A549 (cell line): Measurements from ENCODE around the gene SMPD1. TPM values are rescaled to one million over a fixed set of nuclear protein-coding genes. Genes with fewer than 3 reads are reported as not detected.

Experiments
- ATAC-seq, 2 experiments: fragments of 200-7000 bp in 1 of 2; fragments of >200 bp in 1 of 2; cut with Nextera tagmentation in 1 of 2; cut with Tn5 transposase in 1 of 2; 3 replicates each; pipeline versions ENCODE4 v1.8.0 to v1.9.1; 2018 to 2020; ENCODE audit warnings: mild to moderate bottlenecking in 1 of 2, moderate library complexity in 1 of 2
- CTCF ChIA-PET: fragments of 300-600 bp; sonication (Branson Sonifier 250); formaldehyde crosslinking; extraction: SDS; loops from one replicate; lab custom pipeline; 2021; ENCODE audit warnings: antibody characterized with exemption, inconsistent platforms; lab: Yijun Ruan, JAX
- POLR2A ChIA-PET: fragments of 350-600 bp; formaldehyde crosslinking; extraction: SDS; loops from one replicate; lab custom pipeline; 2021; ENCODE audit warnings: antibody characterized with exemption, inconsistent platforms; lab: Yijun Ruan, JAX
- DNase-seq, 2 experiments: peaks; one replicate each; pipeline versions ENCODE4 v3.0.0 to v3.0.0-alpha.2; 2011 to 2016; ENCODE audit warnings: low read depth in 1 of 2, low spot score in 1 of 2
- FAIRE-seq: peaks from 2 replicates; lab custom pipeline; 2011; peaks lifted over from hg19 to GRCh38; lab: Jason Lieb, UNC
- H3K27ac ChIP-seq, 2 experiments: fragments of >200 bp; sonication (Bioruptor Twin); formaldehyde crosslinking; 3 replicates each; pipeline ENCODE4 v1.5.1; 2016 to 2017
- H3K4me1 ChIP-seq: fragments of >200 bp; sonication (Bioruptor Twin); formaldehyde crosslinking; 3 replicates; pipeline ENCODE4 v1.6.1; 2016
- H3K4me2 ChIP-seq: fragments of >200 bp; sonication (Bioruptor Twin); formaldehyde crosslinking; 3 replicates; pipeline ENCODE4 v1.6.1; 2016
- H3K4me3 ChIP-seq: fragments of >200 bp; sonication (Bioruptor Twin); formaldehyde crosslinking; 3 replicates; pipeline ENCODE4 v1.5.1; 2016
- H3K9me3 ChIP-seq: fragments of >200 bp; sonication (Bioruptor Twin); formaldehyde crosslinking; 3 replicates; pipeline ENCODE4 v1.6.1; 2016
- BCL3 ChIP-seq: fragments of >200 bp; sonication (Bioruptor Twin); formaldehyde crosslinking; IDR thresholded peaks from 3 replicates; pipeline ENCODE4 v1.6.1; 2016
- CBX2 ChIP-seq: fragments of 200-600 bp; sonication (generic); IDR thresholded peaks from 2 replicates; pipeline ENCODE4 v1.6.1; 2016; ENCODE audit warnings: low read depth, mild to moderate bottlenecking, borderline replicate concordance
- CEBPB ChIP-seq, 2 experiments: fragments of >200 bp in 1 of 2; sonication (Bioruptor Twin) in 1 of 2; formaldehyde crosslinking in 1 of 2; IDR thresholded peaks; 2 replicates each; pipeline ENCODE4 v1.6.1; 2012 to 2016
- CHD2 ChIP-seq: fragments of 150-350 bp; IDR thresholded peaks from 2 replicates; pipeline ENCODE4 v1.6.1; 2014; ENCODE audit warnings: low read length; ENCODE audit not compliant: partially characterized antibody
- ELK1 ChIP-seq: fragments of 150-350 bp; IDR thresholded peaks from 2 replicates; pipeline ENCODE4 v1.6.1; 2014; ENCODE audit warnings: low read depth, mild to moderate bottlenecking, low read length
- EP300 ChIP-seq, 2 experiments: fragments of >200 bp; sonication (Bioruptor Twin); formaldehyde crosslinking; IDR thresholded peaks; 2 replicates in 1 of 2; 3 replicates in 1 of 2; pipeline ENCODE4 v1.6.1; 2016 to 2017
- FOXS1 ChIP-seq: fragments of 250-450 bp; sonication (Bioruptor Pico); IDR thresholded peaks from 2 replicates; pipeline ENCODE4 v1.5.0; 2020; ENCODE audit warnings: mild to moderate bottlenecking, moderate library complexity
- GATA3 ChIP-seq: IDR thresholded peaks from 2 replicates; pipeline ENCODE4 v1.6.1; 2012; ENCODE audit warnings: borderline replicate concordance
- HDAC2 ChIP-seq: fragments of 200-600 bp; sonication (generic); IDR thresholded peaks from 2 replicates; pipeline ENCODE4 v1.6.1; 2016
- HES2 ChIP-seq: fragments of >200 bp; sonication (Bioruptor Twin); formaldehyde crosslinking; IDR thresholded peaks from 2 replicates; pipeline ENCODE4 v1.6.1; 2016
- HMGXB4 ChIP-seq: fragments of 250-450 bp; sonication (Bioruptor Pico); IDR thresholded peaks from 2 replicates; pipeline ENCODE4 v1.5.0; 2021; ENCODE audit warnings: mild to moderate bottlenecking, moderate library complexity, borderline replicate concordance
- HOXB13 ChIP-seq: fragments of 250-450 bp; sonication (Bioruptor Pico); IDR thresholded peaks from 2 replicates; pipeline ENCODE4 v1.5.0; 2020; ENCODE audit warnings: low read depth, mild to moderate bottlenecking, moderate library complexity
- JUN ChIP-seq, 2 experiments: fragments of >200 bp; sonication (Bioruptor Twin); formaldehyde crosslinking; IDR thresholded peaks; 2 replicates in 1 of 2; 3 replicates in 1 of 2; pipeline ENCODE4 v1.6.1; 2016 to 2017
- JUNB ChIP-seq: fragments of >200 bp; sonication (Bioruptor Twin); formaldehyde crosslinking; IDR thresholded peaks from 2 replicates; pipeline ENCODE4 v1.6.1; 2016
- KDM1A ChIP-seq: fragments of 200-600 bp; sonication (generic); IDR thresholded peaks from 2 replicates; pipeline ENCODE4 v1.6.1; 2016; ENCODE audit warnings: low read depth, mild to moderate bottlenecking
- KDM5A ChIP-seq: fragments of 200-600 bp; sonication (generic); IDR thresholded peaks from 2 replicates; pipeline ENCODE4 v1.6.1; 2016; ENCODE audit warnings: antibody characterized with exemption, mild to moderate bottlenecking
- MAFK ChIP-seq: fragments of 450-650 bp; IDR thresholded peaks from 2 replicates; pipeline ENCODE4 v1.6.1; 2014; ENCODE audit not compliant: partially characterized antibody
- MAX ChIP-seq: IDR thresholded peaks from 2 replicates; pipeline ENCODE4 v1.6.1; 2012
- MAZ ChIP-seq: fragments of 150-350 bp; IDR thresholded peaks from 2 replicates; pipeline ENCODE4 v1.6.1; 2014; ENCODE audit warnings: antibody characterized with exemption, low read depth, low read length, borderline replicate concordance
- MYC ChIP-seq: IDR thresholded peaks from 2 replicates; pipeline ENCODE4 v1.6.1; 2012; ENCODE audit warnings: mild to moderate bottlenecking, inconsistent platforms, low read length, improper control_type of control experiment, borderline replicate concordance
- NFE2L2 ChIP-seq: fragments of 150-350 bp; conservative IDR thresholded peaks from 2 replicates; pipeline ENCODE4 v1.6.1; 2014; ENCODE audit warnings: low read length
- NR3C1 ChIP-seq: fragments of >200 bp; sonication (Bioruptor Twin); formaldehyde crosslinking; IDR thresholded peaks from 3 replicates; pipeline ENCODE4 v1.6.1; 2017
- PBX3 ChIP-seq: IDR thresholded peaks from 2 replicates; pipeline ENCODE4 v1.6.1; 2012
- RAD21 ChIP-seq, 2 experiments: fragments of >200 bp in 1 of 2; sonication (Bioruptor Twin) in 1 of 2; formaldehyde crosslinking in 1 of 2; IDR thresholded peaks in 1 of 2; conservative IDR thresholded peaks in 1 of 2; 2 replicates in 1 of 2; 3 replicates in 1 of 2; pipeline ENCODE4 v1.6.1; 2012 to 2018; ENCODE audit warnings: inconsistent platforms in 1 of 2
- RCOR1 ChIP-seq: fragments of 150-350 bp; IDR thresholded peaks from 2 replicates; pipeline ENCODE4 v1.6.1; 2014; ENCODE audit warnings: antibody characterized with exemption, low read length, low read depth
- SMC3 ChIP-seq: fragments of >200 bp; sonication (Bioruptor Twin); formaldehyde crosslinking; IDR thresholded peaks from 3 replicates; pipeline ENCODE4 v1.6.1; 2018; ENCODE audit warnings: inconsistent platforms
- SREBF2 ChIP-seq: fragments of 450-650 bp; IDR thresholded peaks from 2 replicates; pipeline ENCODE4 v1.6.1; 2014; ENCODE audit warnings: mild to moderate bottlenecking, moderate library complexity
- TFCP2L1 ChIP-seq: fragments of 250-450 bp; sonication (Bioruptor Pico); IDR thresholded peaks from 2 replicates; pipeline ENCODE4 v1.5.0; 2021; ENCODE audit warnings: mild to moderate bottlenecking
- USF2 ChIP-seq: fragments of 450-650 bp; IDR thresholded peaks from 2 replicates; pipeline ENCODE4 v1.6.1; 2014; ENCODE audit warnings: antibody characterized with exemption
- ZC3H11A ChIP-seq: fragments of 450-650 bp; IDR thresholded peaks from 2 replicates; pipeline ENCODE4 v1.6.1; 2014; ENCODE audit warnings: antibody characterized with exemption, mild to moderate bottlenecking
- ZNF302 ChIP-seq: fragments of 250-450 bp; sonication (Bioruptor Pico); IDR thresholded peaks from 2 replicates; pipeline ENCODE4 v1.9.0; 2021; ENCODE audit warnings: inconsistent platforms, mild to moderate bottlenecking, moderate library complexity
- WGBS: methylation state at CpG from one replicate; pipeline ENCODE4 v1.1.6; 2017; ENCODE audit errors: missing lambda C conversion rate; 5-methylcytosine and 5-hydroxymethylcytosine counted together
- polyA plus RNA-seq, 4 experiments: library from polyadenylated mRNA; depleted of rRNA in 3 of 4; stranded (reverse); fragments of >200 nt; fragmentation: RNase III in 1 of 4; extraction: RNeasy Plus Mini Kit Qiagen cat#74134 plus additional on column Dnase treatment in 1 of 4; gene quantifications; 2 replicates in 3 of 4; 3 replicates in 1 of 4; pipeline ENCODE4 v1.2.3, GENCODE V29; 2011 to 2017

Gene SMPD1
- polyA plus RNA-seq, 2 of the 4 experiments (the other 2 are of a cell fraction) = 5.1 to 6.8 TPM

- TF ChIP-seq CBX2 (no peak), MAFK (no peak), RCOR1 (no peak), GATA3 (no peak), CEBPB (IDR thresholded peaks at IDR 0.05) (no peak), HOXB13 (no peak), BCL3 (no peak), ZNF302 (CRISPR knock-in tag) (no peak), HES2 (no peak), PBX3 (no peak), HMGXB4 (CRISPR knock-in tag) (no peak), HDAC2 (no peak), TFCP2L1 (CRISPR knock-in tag) (no peak), ZC3H11A (no peak), JUN (IDR thresholded peaks at IDR 0.05) (no peak), USF2 (no peak)
- no peak for FAIRE-seq
- ChIA-PET POLR2A (no interaction called here), CTCF (interaction anchor here (0.6 to 1.9 kb wide), 5 partner anchors 9 to 304 kb away, joined by 3 to 4 read pairs (median 3); no protein-coding TSS in a partner anchor)
- Histone ChIP-seq H3K4me3 (no peak overlapping the region), H3K9me3 (no peaks in the 10 kb centered on the region), H3K27ac (no peak overlapping the region), H3K4me1 (no peaks in the 10 kb centered on the region), H3K4me2 (no peak overlapping the region)
- no peak for ATAC-seq
- no peak for DNase-seq
- 90% methylated on average over 10 of the region's 12 CpGs for WGBS
Measured at GRCh38 chr11:6402061-6402470, 11.8 kb downstream of the SMPD1 start.

- no peak for TF ChIP-seq KDM5A
- no peak for TF ChIP-seq NFE2L2
- no peak for TF ChIP-seq KDM1A
- no peak for TF ChIP-seq FOXS1
- TF ChIP-seq RCOR1 = no peak
- no peak for TF ChIP-seq TFCP2L1 (CRISPR knock-in tag)
- no peak for TF ChIP-seq MYC
- no peak for TF ChIP-seq CHD2
- TF ChIP-seq SMC3 = no peak
- TF ChIP-seq RAD21 (conservative IDR thresholded peaks at IDR 0.05 in 1 of 2, IDR thresholded peaks at IDR 0.05 in 1 of 2) = no peak
- no peak for TF ChIP-seq SREBF2
- TF ChIP-seq ZC3H11A = no peak
- TF ChIP-seq CBX2 = no peak
- no peak for TF ChIP-seq MAX
- TF ChIP-seq EP300 (IDR thresholded peaks at IDR 0.05) = no peak
- TF ChIP-seq JUNB = no peak
- no peak for TF ChIP-seq MAZ
- TF ChIP-seq GATA3 = no peak
- TF ChIP-seq NR3C1 = no peak
- no peak for TF ChIP-seq ELK1
- Histone ChIP-seq H3K4me2 (no peak overlapping the region), H3K4me1 (no peaks in the 10 kb centered on the region), H3K27ac (no peak overlapping the region), H3K4me3 (no peak overlapping the region), H3K9me3 (no peaks in the 10 kb centered on the region)
- 80% methylated on average over 7 of the region's 7 CpGs for WGBS
- ChIA-PET CTCF (interaction anchor here (0.6 to 1.7 kb wide), 7 partner anchors 8 to 103 kb away, joined by 3 to 6 read pairs (median 3); no protein-coding TSS in a partner anchor), POLR2A (no interaction called here)
- ATAC-seq = no peak
- DNase-seq = no peak
- FAIRE-seq = no peak
Measured at GRCh38 chr11:6402561-6402981, 12.3 kb downstream of the SMPD1 start.
